Measurements from ENCODE around the gene CDH13. TPM values are rescaled to one million over a fixed set of nuclear protein-coding genes. Genes with fewer than 3 reads are reported as not detected.

Gene CDH13
- total RNA-seq, 1 donor, result 102 TPM

GRCh38 chr16:83592778-83593177, 966.0 kb downstream of the CDH13 start:
- H3K36me3 ChIP-seq (ENCODE audit: insufficient read depth, low read length), result no peaks in the 10 kb centered on the region
- no peaks in the 10 kb centered on the region for H3K27me3 ChIP-seq (ENCODE audit: insufficient read depth, low read length)
- H3K4me3 ChIP-seq (ENCODE audit: insufficient read depth, low read length), result no peak overlapping the region
- no peaks in the 10 kb centered on the region for H4K20me1 ChIP-seq (ENCODE audit: insufficient read depth, low read length)
- no peak overlapping the region for H3K27ac ChIP-seq (ENCODE audit: low read depth, low read length)
- no peak overlapping the region for H2AFZ ChIP-seq (ENCODE audit: low read length)
- no peak for TF ChIP-seq CTCF (IDR thresholded peaks at IDR 0.05; ENCODE audit: extremely low read depth, low read depth, low read length)
- H3K4me2 ChIP-seq (ENCODE audit: insufficient read depth, low read length), result no peak overlapping the region
- no peaks in the 10 kb centered on the region for H3K9me3 ChIP-seq (ENCODE audit: low read depth, low read length)
- no peaks in the 10 kb centered on the region for H3K4me1 ChIP-seq (ENCODE audit: insufficient read depth, low read length)
- DNase-seq (ENCODE audit: insufficient read length, low spot score, missing footprints), result no peak
- no peaks in the 10 kb centered on the region for H3K79me2 ChIP-seq (ENCODE audit: insufficient read depth, low read length)

GRCh38 chr16:83599789-83600462, 973.2 kb downstream of the CDH13 start:
- no peaks in the 10 kb centered on the region for H4K20me1 ChIP-seq (ENCODE audit: insufficient read depth, low read length)
- no peak for TF ChIP-seq CTCF (IDR thresholded peaks at IDR 0.05; ENCODE audit: extremely low read depth, low read depth, low read length)
- no peak overlapping the region for H3K27ac ChIP-seq (ENCODE audit: low read depth, low read length)
- peak overlapping the region; percentile 84 for H3K4me2 ChIP-seq (ENCODE audit: insufficient read depth, low read length)
- H3K36me3 ChIP-seq (ENCODE audit: insufficient read depth, low read length), result no peaks in the 10 kb centered on the region
- H3K4me1 ChIP-seq (ENCODE audit: insufficient read depth, low read length), result no peaks in the 10 kb centered on the region
- peak overlapping the region; percentile 63 for H3K4me3 ChIP-seq (ENCODE audit: insufficient read depth, low read length)
- H3K79me2 ChIP-seq (ENCODE audit: insufficient read depth, low read length), result no peaks in the 10 kb centered on the region
- H2AFZ ChIP-seq (ENCODE audit: low read length), result peak overlapping the region; percentile 67
- no peak for DNase-seq (ENCODE audit: insufficient read length, low spot score, missing footprints)
- H3K27me3 ChIP-seq (ENCODE audit: insufficient read depth, low read length), result no peaks in the 10 kb centered on the region
- H3K9me3 ChIP-seq (ENCODE audit: low read depth, low read length), result no peaks in the 10 kb centered on the region

GRCh38 chr16:83602761-83603722, 976.3 kb downstream of the CDH13 start:
- Histone ChIP-seq H4K20me1 (ENCODE audit: insufficient read depth, low read length) (no peaks in the 10 kb centered on the region), H3K79me2 (ENCODE audit: insufficient read depth, low read length) (no peaks in the 10 kb centered on the region), H3K27me3 (ENCODE audit: insufficient read depth, low read length) (no peaks in the 10 kb centered on the region), H3K9me3 (ENCODE audit: low read depth, low read length) (no peaks in the 10 kb centered on the region), H3K36me3 (ENCODE audit: insufficient read depth, low read length) (no peaks in the 10 kb centered on the region), H3K4me2 (ENCODE audit: insufficient read depth, low read length) (no peak overlapping the region), H2AFZ (ENCODE audit: low read length) (no peak overlapping the region), H3K27ac (ENCODE audit: low read depth, low read length) (no peak overlapping the region), H3K4me1 (ENCODE audit: insufficient read depth, low read length) (no peaks in the 10 kb centered on the region), H3K4me3 (ENCODE audit: insufficient read depth, low read length) (no peak overlapping the region)
- no peak for DNase-seq (ENCODE audit: insufficient read length, low spot score, missing footprints)
- no peak for TF ChIP-seq CTCF (IDR thresholded peaks at IDR 0.05; ENCODE audit: extremely low read depth, low read depth, low read length)
